HEK293T (cell line): ENCODE measurements around the gene RHOU.

Experiments
- CTCF ChIA-PET: fragments of 350-600 bp; formaldehyde crosslinking; extraction: SDS; loops from one replicate; lab custom pipeline; 2021; ENCODE audit warnings: antibody characterized with exemption, inconsistent platforms; lab: Yijun Ruan, JAX
- POLR2A ChIA-PET: fragments of 350-600 bp; formaldehyde crosslinking; extraction: SDS; loops from one replicate; lab custom pipeline; 2020; ENCODE audit warnings: antibody characterized with exemption, inconsistent platforms; lab: Yijun Ruan, JAX
- DNase-seq: peaks from one replicate; pipeline ENCODE4 v3.0.0; 2012; ENCODE audit warnings: mixed read lengths; ENCODE audit errors: extremely low spot score
- ARNT ChIP-seq: fragments of 450-650 bp; IDR thresholded peaks from 2 replicates; pipeline ENCODE4 v1.6.1; 2017; ENCODE audit warnings: mild to moderate bottlenecking
- BHLHE40 ChIP-seq: fragments of 450-650 bp; IDR thresholded peaks from 2 replicates; pipeline ENCODE4 v1.6.1; 2016; ENCODE audit warnings: mild to moderate bottlenecking, moderate library complexity, borderline replicate concordance
- CTBP1 ChIP-seq: fragments of 450-650 bp; IDR thresholded peaks from 2 replicates; pipeline ENCODE4 v1.6.1; 2016; ENCODE audit warnings: borderline replicate concordance
- ELF4 ChIP-seq: fragments of 450-650 bp; IDR thresholded peaks from 2 replicates; pipeline ENCODE4 v1.6.1; 2017; ENCODE audit warnings: antibody characterized with exemption
- FOXA1 ChIP-seq: fragments of 450-650 bp; IDR thresholded peaks from 2 replicates; pipeline ENCODE4 v1.6.1; 2016; ENCODE audit warnings: mild to moderate bottlenecking
- FOXK2 ChIP-seq: fragments of 450-650 bp; IDR thresholded peaks from 2 replicates; pipeline ENCODE4 v1.6.1; 2016; ENCODE audit warnings: mild to moderate bottlenecking
- FOXM1 ChIP-seq: fragments of 450-650 bp; IDR thresholded peaks from 2 replicates; pipeline ENCODE4 v1.6.1; 2017; ENCODE audit warnings: mild to moderate bottlenecking, borderline replicate concordance
- HDGF ChIP-seq: fragments of 450-650 bp; IDR thresholded peaks from 2 replicates; pipeline ENCODE4 v1.6.1; 2017; ENCODE audit warnings: antibody characterized with exemption, borderline replicate concordance
- L3MBTL2 ChIP-seq: fragments of 450-650 bp; conservative IDR thresholded peaks from 2 replicates; pipeline ENCODE4 v1.6.1; 2016; ENCODE audit warnings: mild to moderate bottlenecking
- LEF1 ChIP-seq: fragments of 450-650 bp; IDR thresholded peaks from 2 replicates; pipeline ENCODE4 v1.6.1; 2017; ENCODE audit warnings: mild to moderate bottlenecking, borderline replicate concordance
- NFRKB ChIP-seq: fragments of 450-650 bp; IDR thresholded peaks from 2 replicates; pipeline ENCODE4 v1.6.1; 2016; ENCODE audit warnings: mild to moderate bottlenecking, moderate library complexity
- PKNOX1 ChIP-seq: fragments of 450-650 bp; IDR thresholded peaks from 2 replicates; pipeline ENCODE4 v1.6.1; 2016
- SP1 ChIP-seq: fragments of 450-650 bp; IDR thresholded peaks from 2 replicates; pipeline ENCODE4 v1.6.1; 2017
- SUZ12 ChIP-seq: fragments of 450-650 bp; IDR thresholded peaks from 2 replicates; pipeline ENCODE4 v1.6.1; 2016; ENCODE audit warnings: mild to moderate bottlenecking
- TARDBP ChIP-seq: fragments of 450-650 bp; IDR thresholded peaks from 2 replicates; pipeline ENCODE4 v1.6.1; 2016
- ZNF384 ChIP-seq: fragments of 450-650 bp; IDR thresholded peaks from 2 replicates; pipeline ENCODE4 v1.6.1; 2016

The RHOU gene

GRCh38 chr1:228695015-228695955 lies 40.0 kb upstream of the RHOU start:
- TF ChIP-seq PKNOX1, result no peak
- TF ChIP-seq SUZ12, result no peak
- TF ChIP-seq LEF1, result no peak
- TF ChIP-seq FOXA1, result no peak
- no peak for TF ChIP-seq ZNF384
- no peak for TF ChIP-seq TARDBP
- TF ChIP-seq FOXM1, result no peak
- TF ChIP-seq L3MBTL2, result no peak
- CTCF ChIA-PET, result interaction anchor here (0.6 kb wide), 2 partner anchors 26 to 862 kb away, joined by 3 to 4 read pairs; no protein-coding TSS in a partner anchor
- POLR2A ChIA-PET, result interaction anchor here (0.9 kb wide), 1 partner anchor 95 kb away, joined by 3 read pairs; no protein-coding TSS in a partner anchor
- DNase-seq, result no peak

- ChIA-PET POLR2A (no interaction called here), CTCF (no interaction called here)
- no peak for TF ChIP-seq HDGF
- TF ChIP-seq FOXA1, result no peak
- no peak for TF ChIP-seq BHLHE40
- no peak for TF ChIP-seq ZNF384
- TF ChIP-seq FOXM1, result no peak
- no peak for TF ChIP-seq TARDBP
- no peak for TF ChIP-seq SUZ12
- no peak for TF ChIP-seq PKNOX1
- no peak for TF ChIP-seq L3MBTL2
- TF ChIP-seq ELF4, result no peak
- TF ChIP-seq CTBP1, result no peak
- TF ChIP-seq SP1, result no peak
- no peak for TF ChIP-seq LEF1
- TF ChIP-seq ARNT, result no peak
- TF ChIP-seq NFRKB, result no peak
- TF ChIP-seq FOXK2, result no peak
- DNase-seq, result no peak
These were observed 37.9 kb upstream of the RHOU start for GRCh38 chr1:228697207-228698016.

DNA sequence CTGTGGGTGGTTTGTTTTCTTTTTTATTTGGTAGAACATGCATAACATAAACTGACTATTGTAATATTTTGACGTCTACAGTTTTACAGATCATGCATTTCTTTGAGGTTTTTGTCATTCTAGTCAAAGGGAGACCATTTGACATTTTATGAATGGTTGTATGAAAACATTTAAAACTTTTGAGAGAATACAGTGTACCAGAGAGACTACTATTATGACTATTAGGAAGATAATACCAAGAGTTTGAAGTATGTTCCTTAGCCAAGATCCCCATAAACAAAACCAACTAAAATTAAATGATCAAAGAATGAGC lies 37.3 kb upstream of the RHOU start:
- DNase-seq, result no peak
- TF ChIP-seq SP1 (no peak), FOXM1 (no peak), PKNOX1 (no peak), LEF1 (no peak), BHLHE40 (no peak), CTBP1 (no peak), ZNF384 (no peak), NFRKB (no peak), SUZ12 (no peak), FOXA1 (no peak), ARNT (no peak)
- ChIA-PET POLR2A (no interaction called here), CTCF (no interaction called here)

- TF ChIP-seq ELF4, result no peak
- TF ChIP-seq ZNF384, result no peak
- TF ChIP-seq LEF1, result no peak
- no peak for TF ChIP-seq TARDBP
- TF ChIP-seq FOXA1, result no peak
- no peak for TF ChIP-seq SP1
- TF ChIP-seq PKNOX1, result no peak
- TF ChIP-seq BHLHE40, result no peak
- TF ChIP-seq ARNT, result no peak
- no peak for TF ChIP-seq L3MBTL2
- TF ChIP-seq CTBP1, result no peak
- no peak for TF ChIP-seq FOXM1
- no peak for TF ChIP-seq SUZ12
- TF ChIP-seq FOXK2, result no peak
- no peak for TF ChIP-seq NFRKB
- TF ChIP-seq HDGF, result no peak
- CTCF ChIA-PET, result interaction anchor here (1.3 kb wide), 1 partner anchor 9 kb away, joined by 4 read pairs; no protein-coding TSS in a partner anchor
- DNase-seq, result no peak
- POLR2A ChIA-PET, result no interaction called here
These were observed 32.8 kb upstream of the RHOU start for GRCh38 chr1:228702433-228702832.

- POLR2A ChIA-PET, result no interaction called here
- CTCF ChIA-PET, result no interaction called here
- TF ChIP-seq FOXK2 (no peak), FOXA1 (no peak), SUZ12 (no peak), BHLHE40 (no peak), PKNOX1 (no peak), ARNT (no peak), TARDBP (no peak), FOXM1 (no peak), SP1 (no peak), LEF1 (no peak)
- DNase-seq, result no peak
These were observed 29.0 kb upstream of the RHOU start for GRCh38 chr1:228706305-228706704.
